ENCODE data around the gene GPR151. TPM values are rescaled to one million over a fixed set of nuclear protein-coding genes. Genes with fewer than 3 reads are reported as not detected.

Gene GPR151
- total and polyA plus RNA-seq, 2 of the 8 experiments (the other 6 are each of a cell fraction or from before 2014, with no cell fraction given), result 0.03 TPM; not detected in 1

DNA sequence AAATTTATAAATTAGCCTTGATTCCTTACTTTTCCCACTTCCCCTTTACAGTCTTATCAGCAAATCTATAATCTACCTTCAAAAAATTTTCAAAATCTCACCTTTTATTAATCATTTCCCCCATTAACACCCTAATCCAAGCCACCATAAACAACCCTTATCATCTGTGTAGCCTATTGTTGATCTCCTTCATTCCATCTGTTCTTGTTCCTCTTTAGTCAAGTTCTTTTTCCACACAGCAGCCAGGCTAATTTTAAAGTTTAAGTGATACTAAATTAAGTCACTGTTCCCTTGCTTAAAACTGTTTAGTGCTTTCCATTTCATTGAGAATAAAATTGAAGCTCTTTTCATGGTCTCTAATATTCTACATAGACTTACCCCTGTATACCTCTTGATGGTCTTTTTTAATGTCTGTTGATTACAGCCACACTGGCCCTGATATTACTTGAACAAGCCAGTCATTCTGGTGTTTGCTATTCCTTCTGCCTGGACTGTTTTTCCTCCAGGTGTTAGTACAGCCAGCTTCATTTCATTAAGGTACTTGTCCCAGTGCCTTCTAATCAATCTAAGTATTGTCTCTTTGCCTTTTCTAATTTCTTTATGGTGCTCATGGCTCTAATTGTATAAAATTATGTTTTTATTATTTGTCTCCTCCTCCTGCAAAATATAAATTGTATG, 31.1 kb downstream of the GPR151 start:
- H3K23me2 ChIP-seq (ENCODE audit: low read depth, low read length), result no peaks in the 10 kb centered on the region
- no peaks in the 10 kb centered on the region for H3K4me1 ChIP-seq (replicated peaks in 1 of 4; ENCODE audit: control insufficient read depth in 3 of 4, insufficient read depth in 4 of 4, low read length in 3 of 4)
- no peaks in the 10 kb centered on the region for H3K79me2 ChIP-seq (ENCODE audit: control insufficient read depth in 1 of 2, insufficient read depth in 2 of 2, low read length in 2 of 2)
- H3K36me3 ChIP-seq (ENCODE audit: control insufficient read depth in 2 of 4, insufficient read depth in 4 of 4, low read length in 3 of 4), result peaks cover 2 to 71% (median 40%) of the 10 kb centered on the region in 4 experiments; a peak in 7 of 8 replicates
- H2AK5ac ChIP-seq (ENCODE audit: low read depth, low read length), result no peak overlapping the region
- H2BK120ac ChIP-seq (replicated peaks; ENCODE audit: low read depth, low read length), result no peak overlapping the region
- H3K79me1 ChIP-seq (ENCODE audit: low read depth, low read length), result no peaks in the 10 kb centered on the region
- no peak overlapping the region for H4K8ac ChIP-seq (ENCODE audit: extremely low read depth, insufficient read depth, low read length)
- no peak overlapping the region for H2AFZ ChIP-seq (ENCODE audit: low read length)
- H3K9me3 ChIP-seq (ENCODE audit: insufficient read depth in 2 of 2, low read depth in 1 of 2, low read length in 1 of 2), result no peaks in the 10 kb centered on the region
- no peak overlapping the region for H3K56ac ChIP-seq (replicated peaks; ENCODE audit: insufficient read length, low read depth, low read length)
- no peak overlapping the region for H2BK20ac ChIP-seq (ENCODE audit: low read length)
- FAIRE-seq, result no peak
- H2BK15ac ChIP-seq (ENCODE audit: low read length), result no peak overlapping the region
- no peak overlapping the region for H4K5ac ChIP-seq (ENCODE audit: insufficient read length, low read depth, low read length)
- no peak overlapping the region for H3K14ac ChIP-seq (ENCODE audit: insufficient read length)
- H3K4ac ChIP-seq (replicated peaks; ENCODE audit: insufficient read length, low read depth, low read length), result no peak overlapping the region
- no peak overlapping the region for H3K23ac ChIP-seq (ENCODE audit: insufficient read length)
- no peak overlapping the region for H2BK5ac ChIP-seq (ENCODE audit: low read depth, low read length)
- no peak overlapping the region for H2BK12ac ChIP-seq (ENCODE audit: low read depth, low read length)
- H3K9ac ChIP-seq (replicated peaks in 1 of 4; ENCODE audit: extremely low read depth in 1 of 4, low read depth in 3 of 4, low read length in 3 of 4), result no peak overlapping the region
- no peak overlapping the region for H3K4me3 ChIP-seq (ENCODE audit: extremely low read depth in 1 of 4, insufficient read depth in 2 of 4, low read depth in 3 of 4, low read length in 4 of 4)
- H3K4me2 ChIP-seq (ENCODE audit: insufficient read depth in 1 of 2, low read depth in 2 of 2, low read length in 2 of 2), result no peak overlapping the region
- peaks cover 2% of the 10 kb centered on the region in 2 experiments for H4K20me1 ChIP-seq (replicated peaks in 1 of 2; ENCODE audit: control insufficient read depth in 1 of 2, insufficient read depth in 2 of 2, low read length in 2 of 2)
- no peak overlapping the region for H3K18ac ChIP-seq (ENCODE audit: extremely low read depth, low read length)
- no peak for DNase-seq (ENCODE audit: low read depth in 1 of 2, low spot score in 2 of 2)
- no peak overlapping the region for H4K91ac ChIP-seq (replicated peaks; ENCODE audit: insufficient read length, low read length)
- H3K27me3 ChIP-seq (replicated peaks in 1 of 4; ENCODE audit: control insufficient read depth in 3 of 4, extremely low read depth in 1 of 4, insufficient read depth in 3 of 4, low read length in 3 of 4), result no peaks in the 10 kb centered on the region
- POLR2A ChIA-PET (ENCODE audit: partially characterized antibody), result no interaction called here
- CTCF ChIA-PET (ENCODE audit: partially characterized antibody), result interaction anchor here (0.9 to 1.5 kb wide), 2 partner anchors 8 to 216 kb away, joined by 3 read pairs; no protein-coding TSS in a partner anchor
- H3K27ac ChIP-seq (ENCODE audit: low read depth, low read length), result no peak overlapping the region
- TF ChIP-seq RXRA (IDR thresholded peaks at IDR 0.05; ENCODE audit: insufficient read depth, low read depth, low read length) (no peak), NRF1 (IDR thresholded peaks at IDR 0.05; ENCODE audit: low read depth, low read length) (no peak), BCL11A (IDR thresholded peaks at IDR 0.05; ENCODE audit: low read depth in 2 of 2, low read length in 2 of 2) (no peak), USF2 (IDR thresholded peaks at IDR 0.05; ENCODE audit: low read length) (no peak), BACH1 (IDR thresholded peaks at IDR 0.05; ENCODE audit: low read length) (no peak), TAF7 (optimal IDR thresholded peaks at IDR 0.05; ENCODE audit: borderline replicate concordance, low read depth, low read length) (no peak), JUN (IDR thresholded peaks at IDR 0.05; ENCODE audit: low read depth, low read length) (no peak), RFX5 (IDR thresholded peaks at IDR 0.05; ENCODE audit: borderline replicate concordance, low read depth, low read length) (no peak), RAD21 (IDR thresholded peaks at IDR 0.05 in 1 of 2, conservative IDR thresholded peaks at IDR 0.05 in 1 of 2; ENCODE audit: low read depth in 2 of 2, low read length in 2 of 2) (no peak), ZNF274 (IDR thresholded peaks at IDR 0.05; ENCODE audit: borderline replicate concordance, extremely low read depth, low read length) (no peak), CREB1 (IDR thresholded peaks at IDR 0.05) (no peak)
